Thoracic aorta (tissue), 2 donors: ENCODE data around the gene REXO4. TPM values are rescaled to one million over a fixed set of nuclear protein-coding genes. Genes with fewer than 3 reads are reported as not detected.

Source experiments
- ATAC-seq: fragments of 150-250 bp; one replicate; pipeline ENCODE4 v1.8.0; 2017; ENCODE audit warnings: low read depth; ENCODE audit not compliant: insufficient number of reproducible peaks, low FRiP score
- DNase-seq: peaks from one replicate; pipeline ENCODE4 v3.0.0-alpha.2; 2020; ENCODE audit warnings: low spot score
- H3K27ac ChIP-seq, 2 donors: fragments of 200-600 bp; sonication (generic); 1 replicate in 1 of 2; 2 replicates in 1 of 2; pipeline ENCODE4 v1.5.1; 2016; ENCODE audit warnings: mild to moderate bottlenecking in 2 of 2, moderate library complexity in 2 of 2
- H3K27me3 ChIP-seq: fragments of 200-600 bp; sonication (generic); replicated peaks from 2 replicates; pipeline ENCODE4 v1.6.0; 2016; ENCODE audit warnings: mild to moderate bottlenecking; ENCODE audit not compliant: insufficient read depth
- H3K36me3 ChIP-seq: fragments of 200-600 bp; sonication (generic); one replicate; pipeline ENCODE4 v1.5.1; 2016
- H3K4me1 ChIP-seq, 2 donors: fragments of 200-600 bp; sonication (generic); 1 replicate in 1 of 2; 2 replicates in 1 of 2; pipeline versions ENCODE4 v1.5.1 to v1.6.0; 2016; ENCODE audit warnings: low read depth in 2 of 2, mild to moderate bottlenecking in 1 of 2; ENCODE audit not compliant: control insufficient read depth in 1 of 2
- H3K4me3 ChIP-seq: fragments of 200-600 bp; sonication (generic); 2 replicates; pipeline ENCODE4 v1.5.1; 2016; ENCODE audit warnings: mild to moderate bottlenecking
- H3K9me3 ChIP-seq: fragments of 200-600 bp; sonication (generic); 2 replicates; pipeline ENCODE4 v1.5.1; 2016
- CTCF ChIP-seq: fragments of 200-600 bp; sonication (generic); IDR thresholded peaks from one replicate; pipeline ENCODE4 v1.5.1; 2019; ENCODE audit warnings: antibody characterized with exemption
- total RNA-seq, 2 donors: library from RNA; depleted of rRNA; stranded (reverse); fragments of >200 nt; gene quantifications; one replicate each; pipeline versions ENCODE4 v1.1.0 to v1.2.3, GENCODE V29; 2016

REXO4 gene
- total RNA-seq, 2 donors from 2014 or later: 7.7 to 18.6 TPM

- DNase-seq (no peak), ATAC-seq (no peak)
- Histone ChIP-seq H3K4me1 (no peaks in the 10 kb centered on the region), H3K27ac (no peak overlapping the region), H3K36me3 (no peaks in the 10 kb centered on the region), H3K27me3 (no peaks in the 10 kb centered on the region), H3K9me3 (no peaks in the 10 kb centered on the region), H3K4me3 (no peak overlapping the region)
- no peak for TF ChIP-seq CTCF
Measured at GRCh38 chr9:133389562-133389961, 28.2 kb downstream of the REXO4 start.

- no peak for TF ChIP-seq CTCF
- no peaks in the 10 kb centered on the region for H3K27me3 ChIP-seq
- H3K36me3 ChIP-seq: no peaks in the 10 kb centered on the region
- H3K9me3 ChIP-seq: no peaks in the 10 kb centered on the region
- no peak overlapping the region for H3K4me3 ChIP-seq
- H3K4me1 ChIP-seq: no peaks in the 10 kb centered on the region
- no peak for ATAC-seq
- DNase-seq: no peak
- H3K27ac ChIP-seq: no peak overlapping the region
Measured at GRCh38 chr9:133389025-133389557, 28.7 kb downstream of the REXO4 start.

GRCh38 chr9:133387680-133388079 lies 30.1 kb downstream of the REXO4 start:
- H3K9me3 ChIP-seq: no peaks in the 10 kb centered on the region
- no peak for TF ChIP-seq CTCF
- no peaks in the 10 kb centered on the region for H3K27me3 ChIP-seq
- no peak overlapping the region for H3K4me3 ChIP-seq
- H3K36me3 ChIP-seq: no peaks in the 10 kb centered on the region
- ATAC-seq (no peak), DNase-seq (no peak)
- H3K4me1 ChIP-seq: no peaks in the 10 kb centered on the region
- H3K27ac ChIP-seq: no peak overlapping the region

- Histone ChIP-seq H3K4me3 (no peak overlapping the region), H3K27ac (no peak overlapping the region), H3K4me1 (no peaks in the 10 kb centered on the region), H3K36me3 (no peaks in the 10 kb centered on the region), H3K9me3 (no peaks in the 10 kb centered on the region), H3K27me3 (no peaks in the 10 kb centered on the region)
- ATAC-seq: no peak
- no peak for DNase-seq
- no peak for TF ChIP-seq CTCF
Measured at GRCh38 chr9:133386338-133386737, 31.5 kb downstream of the REXO4 start.

GRCh38 chr9:133385452-133385851 lies 32.4 kb downstream of the REXO4 start:
- Histone ChIP-seq H3K27ac (no peak overlapping the region), H3K9me3 (no peaks in the 10 kb centered on the region), H3K36me3 (no peaks in the 10 kb centered on the region), H3K27me3 (no peaks in the 10 kb centered on the region), H3K4me1 (no peaks in the 10 kb centered on the region), H3K4me3 (no peak overlapping the region)
- DNase-seq (no peak), ATAC-seq (no peak)
- no peak for TF ChIP-seq CTCF
